Measurements from ENCODE around the gene CYSLTR2. TPM values are rescaled to one million over a fixed set of nuclear protein-coding genes. Genes with fewer than 3 reads are reported as not detected.

CYSLTR2 gene
- total and polyA plus RNA-seq, 9 of the 15 experiments (the other 6 are each of a cell fraction or from before 2014, with no cell fraction given), result not detected

DNA sequence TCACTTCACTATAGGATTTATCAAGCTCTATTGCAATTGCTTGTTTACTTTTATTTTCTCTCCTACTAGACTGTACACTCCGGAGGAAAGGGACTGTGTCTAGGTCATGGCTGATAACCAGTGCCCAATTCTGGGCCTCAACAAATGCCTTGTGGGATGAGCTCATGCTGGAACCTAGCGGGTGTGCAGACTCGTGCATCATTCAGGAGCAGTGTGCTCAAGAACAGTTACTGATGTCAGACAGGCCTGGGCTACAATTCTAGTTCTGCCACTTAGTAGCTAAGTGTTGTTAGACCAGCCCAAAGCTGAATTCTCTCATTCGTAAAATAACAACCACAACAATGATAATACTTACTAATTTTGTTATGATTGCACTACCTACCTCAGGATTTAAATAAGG, 95.4 kb downstream of the CYSLTR2 start:
- no peak overlapping the region for H3K4me3 ChIP-seq
- ATAC-seq, result no peak
- TF ChIP-seq BMI1 (IDR thresholded peaks at IDR 0.05; ENCODE audit: low read length) (no peak), CEBPG (CRISPR knock-in tag; IDR thresholded peaks at IDR 0.05) (no peak), CEBPG (tag; conservative IDR thresholded peaks at IDR 0.05 in 1 of 2, IDR thresholded peaks at IDR 0.05 in 1 of 2) (0 out of 4 replicates have a peak, but pooled peaks of 1 of the 2 experiments have one; percentile 7), HLTF (IDR thresholded peaks at IDR 0.05) (no peak), PTTG1 (tag; IDR thresholded peaks at IDR 0.05; ENCODE audit: low read depth) (no peak), PYGO2 (tag; IDR thresholded peaks at IDR 0.05) (no peak)
- no peak overlapping the region for H2AFZ ChIP-seq (ENCODE audit: low read depth, low read length)
- in situ Hi-C loops (cut with MboI) (no loop called here), intact Hi-C loops (cut with micrococcal nuclease) (no loop called here)
- H3K9me1 ChIP-seq (ENCODE audit: control insufficient read depth, insufficient read depth, low read length), result no peaks in the 10 kb centered on the region
- no peak for FAIRE-seq
- no peak overlapping the region for H3K27ac ChIP-seq (ENCODE audit: extremely low read depth, low read depth, low read length)
- H3K36me3 ChIP-seq (ENCODE audit: control insufficient read depth, insufficient read depth, low read length), result no peaks in the 10 kb centered on the region
- no peak for DNase-seq (ENCODE audit: extremely low read depth in 1 of 4, low spot score in 3 of 4)
- H3K9me3 ChIP-seq (replicated peaks; ENCODE audit: control insufficient read depth, insufficient read depth, low read depth, low read length), result no peaks in the 10 kb centered on the region
- WGBS (ENCODE audit: insufficient coverage, low coverage, missing lambda C conversion rate), result 25% methylated on average over 3 of the region's 4 CpGs
- H3K4me1 ChIP-seq (replicated peaks in 1 of 2; ENCODE audit: control insufficient read depth in 2 of 2, insufficient read depth in 2 of 2, low read length in 2 of 2), result no peaks in the 10 kb centered on the region; a peak in 1 of 5 replicates
- H3K4me2 ChIP-seq (ENCODE audit: insufficient read depth, low read length), result no peak overlapping the region
- no peaks in the 10 kb centered on the region for H4K20me1 ChIP-seq (replicated peaks; ENCODE audit: control insufficient read depth, insufficient read depth, low read length)
- no peaks in the 10 kb centered on the region for H3K79me2 ChIP-seq (ENCODE audit: control insufficient read depth, insufficient read depth, low read length)
- no peak overlapping the region for H3K9ac ChIP-seq (ENCODE audit: insufficient read depth in 1 of 2, low read depth in 2 of 2, low read length in 2 of 2)
- ChIA-PET POLR2A (no interaction called here), CTCF (ENCODE audit: low intra/inter-chr PET ratio) (interaction anchor here (0.6 to 0.8 kb wide), 2 partner anchors 20 to 532 kb away, joined by 3 read pairs; no protein-coding TSS in a partner anchor)
- no peaks in the 10 kb centered on the region for H3K27me3 ChIP-seq (ENCODE audit: control insufficient read depth in 2 of 2, insufficient read depth in 2 of 2, low read length in 2 of 2)
- BruUV-seq (replicated peaks), result no TSS peak

Measured in K562 (cell line).